ENCODE measurements around the gene MRPL54.
"Not testable (repeated sequence)": the region's sequence is repeated elsewhere in the genome, so short reads cannot be mapped to it uniquely, and the experiment has no call there.

The MRPL54 gene

GRCh38 chr19:3810708-3811355 is 48.4 kb downstream of the MRPL54 start:
- no peak for DNase-seq (ENCODE audit: low read depth)

GRCh38 chr19:3813473-3814392 is 51.3 kb downstream of the MRPL54 start:
- no peak for DNase-seq (ENCODE audit: low read depth)

- DNase-seq (ENCODE audit: low read depth) = no peak
Measured at GRCh38 chr19:3814648-3815047, 52.2 kb downstream of the MRPL54 start.

GRCh38 chr19:3816148-3816547 is 53.7 kb downstream of the MRPL54 start:
- DNase-seq (ENCODE audit: low read depth) = not testable (repeated sequence)

GRCh38 chr19:3816566-3817218 is 54.2 kb downstream of the MRPL54 start:
- no peak for DNase-seq (ENCODE audit: low read depth)

Measured in ELR (cell line).